ENCODE measurements around the gene CNTN4.

The CNTN4 gene

GRCh38 chr3:2511356-2511755 is 412.7 kb downstream of the CNTN4 start:
- H3K79me2 ChIP-seq (ENCODE audit: insufficient read depth, low read length) = no peaks in the 10 kb centered on the region
- H4K20me1 ChIP-seq (ENCODE audit: insufficient read depth, low read length) = no peaks in the 10 kb centered on the region

GRCh38 chr3:2512881-2513280 is 414.2 kb downstream of the CNTN4 start:
- no peaks in the 10 kb centered on the region for H3K4me1 ChIP-seq (ENCODE audit: insufficient read depth, low read length, severe bottlenecking)
- no peaks in the 10 kb centered on the region for H3K36me3 ChIP-seq (ENCODE audit: insufficient read depth, low read length)
- TF ChIP-seq CTCF (IDR thresholded peaks at IDR 0.05; ENCODE audit: low read length) (no peak), EZH2 (IDR thresholded peaks at IDR 0.05; ENCODE audit: borderline replicate concordance, low read length) (no peak)
- no peak overlapping the region for H3K9ac ChIP-seq (ENCODE audit: low read length)
- no peak overlapping the region for H3K4me3 ChIP-seq (ENCODE audit: low read depth, low read length, poor library complexity, severe bottlenecking)
- no peaks in the 10 kb centered on the region for H3F3A ChIP-seq (ENCODE audit: insufficient read depth, low read length)
- no peaks in the 10 kb centered on the region for H3K9me3 ChIP-seq (ENCODE audit: low read length)
- no peak overlapping the region for H3K4me2 ChIP-seq (ENCODE audit: low read length)
- H3K79me2 ChIP-seq (ENCODE audit: insufficient read depth, low read length) = no peaks in the 10 kb centered on the region
- H2AFZ ChIP-seq (ENCODE audit: low read length) = no peak overlapping the region
- H3K27ac ChIP-seq (ENCODE audit: low read depth, low read length, poor library complexity, severe bottlenecking) = no peak overlapping the region
- H3K27me3 ChIP-seq (ENCODE audit: insufficient read depth, low read length) = no peaks in the 10 kb centered on the region
- no peaks in the 10 kb centered on the region for H4K20me1 ChIP-seq (ENCODE audit: insufficient read depth, low read length)
- no peaks in the 10 kb centered on the region for H3K9me2 ChIP-seq (ENCODE audit: low read depth, low read length)

More at GRCh38 chr3:2511356-2511755, 412.7 kb downstream of the CNTN4 start:
- H3F3A ChIP-seq (ENCODE audit: insufficient read depth, low read length) = no peaks in the 10 kb centered on the region
- H2AFZ ChIP-seq (ENCODE audit: low read length) = no peak overlapping the region
- no peak overlapping the region for H3K9ac ChIP-seq (ENCODE audit: low read length)
- no peaks in the 10 kb centered on the region for H3K27me3 ChIP-seq (ENCODE audit: insufficient read depth, low read length)
- H3K4me2 ChIP-seq (ENCODE audit: low read length) = no peak overlapping the region
- TF ChIP-seq CTCF (IDR thresholded peaks at IDR 0.05; ENCODE audit: low read length) = no peak
- TF ChIP-seq EZH2 (IDR thresholded peaks at IDR 0.05; ENCODE audit: borderline replicate concordance, low read length) = no peak
- H3K4me3 ChIP-seq (ENCODE audit: low read depth, low read length, poor library complexity, severe bottlenecking) = no peak overlapping the region
- no peaks in the 10 kb centered on the region for H3K36me3 ChIP-seq (ENCODE audit: insufficient read depth, low read length)
- H3K9me3 ChIP-seq (ENCODE audit: low read length) = no peaks in the 10 kb centered on the region
- no peaks in the 10 kb centered on the region for H3K4me1 ChIP-seq (ENCODE audit: insufficient read depth, low read length, severe bottlenecking)
- H3K9me2 ChIP-seq (ENCODE audit: low read depth, low read length) = no peaks in the 10 kb centered on the region
- H3K27ac ChIP-seq (ENCODE audit: low read depth, low read length, poor library complexity, severe bottlenecking) = no peak overlapping the region

GRCh38 chr3:2513986-2514385 is 415.3 kb downstream of the CNTN4 start:
- Histone ChIP-seq H3K79me2 (ENCODE audit: insufficient read depth, low read length) (no peaks in the 10 kb centered on the region), H3K9me3 (ENCODE audit: low read length) (no peaks in the 10 kb centered on the region), H3K9me2 (ENCODE audit: low read depth, low read length) (no peaks in the 10 kb centered on the region), H4K20me1 (ENCODE audit: insufficient read depth, low read length) (no peaks in the 10 kb centered on the region), H3K4me2 (ENCODE audit: low read length) (no peak overlapping the region), H3K36me3 (ENCODE audit: insufficient read depth, low read length) (no peaks in the 10 kb centered on the region), H3K9ac (ENCODE audit: low read length) (no peak overlapping the region), H3F3A (ENCODE audit: insufficient read depth, low read length) (no peaks in the 10 kb centered on the region), H2AFZ (ENCODE audit: low read length) (no peak overlapping the region), H3K27ac (ENCODE audit: low read depth, low read length, poor library complexity, severe bottlenecking) (no peak overlapping the region), H3K27me3 (ENCODE audit: insufficient read depth, low read length) (no peaks in the 10 kb centered on the region), H3K4me1 (ENCODE audit: insufficient read depth, low read length, severe bottlenecking) (no peaks in the 10 kb centered on the region), H3K4me3 (ENCODE audit: low read depth, low read length, poor library complexity, severe bottlenecking) (no peak overlapping the region)
- TF ChIP-seq EZH2 (IDR thresholded peaks at IDR 0.05; ENCODE audit: borderline replicate concordance, low read length) = no peak

- no peak overlapping the region for H3K27ac ChIP-seq (ENCODE audit: low read depth, low read length, poor library complexity, severe bottlenecking)
- H3K79me2 ChIP-seq (ENCODE audit: insufficient read depth, low read length) = no peaks in the 10 kb centered on the region
- TF ChIP-seq CTCF (IDR thresholded peaks at IDR 0.05; ENCODE audit: low read length) (no peak), EZH2 (IDR thresholded peaks at IDR 0.05; ENCODE audit: borderline replicate concordance, low read length) (no peak)
- no peaks in the 10 kb centered on the region for H3K9me3 ChIP-seq (ENCODE audit: low read length)
- H4K20me1 ChIP-seq (ENCODE audit: insufficient read depth, low read length) = no peaks in the 10 kb centered on the region
- H3K36me3 ChIP-seq (ENCODE audit: insufficient read depth, low read length) = no peaks in the 10 kb centered on the region
- H2AFZ ChIP-seq (ENCODE audit: low read length) = no peak overlapping the region
- no peaks in the 10 kb centered on the region for H3F3A ChIP-seq (ENCODE audit: insufficient read depth, low read length)
- H3K4me3 ChIP-seq (ENCODE audit: low read depth, low read length, poor library complexity, severe bottlenecking) = no peak overlapping the region
- H3K9ac ChIP-seq (ENCODE audit: low read length) = no peak overlapping the region
- H3K4me1 ChIP-seq (ENCODE audit: insufficient read depth, low read length, severe bottlenecking) = no peaks in the 10 kb centered on the region
- H3K4me2 ChIP-seq (ENCODE audit: low read length) = no peak overlapping the region
- H3K9me2 ChIP-seq (ENCODE audit: low read depth, low read length) = no peaks in the 10 kb centered on the region
- no peaks in the 10 kb centered on the region for H3K27me3 ChIP-seq (ENCODE audit: insufficient read depth, low read length)
These were observed 418.2 kb downstream of the CNTN4 start for GRCh38 chr3:2516762-2517441.
